NCI-H2029 (cell line): ENCODE measurements around the gene SLCO4A1.

ENCODE experiments used
- DNase-seq: peaks from one replicate; lab custom pipeline; 2025; lab: John Stamatoyannopoulos, UW

Gene SLCO4A1, protein sequence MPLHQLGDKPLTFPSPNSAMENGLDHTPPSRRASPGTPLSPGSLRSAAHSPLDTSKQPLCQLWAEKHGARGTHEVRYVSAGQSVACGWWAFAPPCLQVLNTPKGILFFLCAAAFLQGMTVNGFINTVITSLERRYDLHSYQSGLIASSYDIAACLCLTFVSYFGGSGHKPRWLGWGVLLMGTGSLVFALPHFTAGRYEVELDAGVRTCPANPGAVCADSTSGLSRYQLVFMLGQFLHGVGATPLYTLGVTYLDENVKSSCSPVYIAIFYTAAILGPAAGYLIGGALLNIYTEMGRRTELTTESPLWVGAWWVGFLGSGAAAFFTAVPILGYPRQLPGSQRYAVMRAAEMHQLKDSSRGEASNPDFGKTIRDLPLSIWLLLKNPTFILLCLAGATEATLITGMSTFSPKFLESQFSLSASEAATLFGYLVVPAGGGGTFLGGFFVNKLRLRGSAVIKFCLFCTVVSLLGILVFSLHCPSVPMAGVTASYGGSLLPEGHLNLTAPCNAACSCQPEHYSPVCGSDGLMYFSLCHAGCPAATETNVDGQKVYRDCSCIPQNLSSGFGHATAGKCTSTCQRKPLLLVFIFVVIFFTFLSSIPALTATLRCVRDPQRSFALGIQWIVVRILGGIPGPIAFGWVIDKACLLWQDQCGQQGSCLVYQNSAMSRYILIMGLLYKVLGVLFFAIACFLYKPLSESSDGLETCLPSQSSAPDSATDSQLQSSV

GRCh38 chr20:62642051-62642665, at the start of gene SLCO4A1:
TSS of gene SLCO4A1 (plus strand) at chr20:62642503. CDS start at chr20:62656455, 13,952 bp downstream.
- no peak for DNase-seq

DNA sequence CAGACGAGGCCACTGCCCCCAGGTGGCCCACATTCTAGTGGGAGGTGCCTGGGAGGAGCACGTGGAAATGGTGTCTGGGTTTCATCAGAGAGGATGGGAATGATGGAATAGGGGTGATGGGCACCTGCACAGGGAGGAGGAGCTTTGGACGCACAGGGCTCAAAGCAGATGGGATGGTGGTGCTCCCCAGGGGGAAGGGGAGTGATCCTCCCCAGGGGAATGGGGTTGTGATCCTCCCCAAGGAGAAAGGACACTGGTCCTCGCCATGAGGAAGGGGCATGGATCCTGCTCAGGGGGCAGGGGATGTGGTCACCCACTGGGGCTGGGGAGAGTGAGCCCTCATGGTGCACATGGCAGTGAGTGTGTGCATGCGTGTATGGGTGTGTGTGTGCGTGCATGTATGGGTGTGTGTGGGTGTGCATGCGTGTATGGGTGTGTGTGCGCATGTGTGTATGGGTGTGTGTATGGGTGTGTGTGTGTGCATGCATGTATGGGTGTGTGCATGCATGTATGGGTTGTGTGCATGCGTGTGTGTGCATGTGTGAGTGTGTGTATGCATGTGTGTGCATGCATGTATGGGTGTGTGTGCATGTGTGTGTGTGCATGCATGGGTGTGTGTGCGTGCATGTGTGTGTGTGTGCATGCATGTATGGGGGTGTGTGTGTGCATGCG, 49.7 kb upstream of the SLCO4A1 start:
- no peak for DNase-seq

GRCh38 chr20:62593616-62594015, 48.7 kb upstream of the SLCO4A1 start:
- DNase-seq = no peak

DNA sequence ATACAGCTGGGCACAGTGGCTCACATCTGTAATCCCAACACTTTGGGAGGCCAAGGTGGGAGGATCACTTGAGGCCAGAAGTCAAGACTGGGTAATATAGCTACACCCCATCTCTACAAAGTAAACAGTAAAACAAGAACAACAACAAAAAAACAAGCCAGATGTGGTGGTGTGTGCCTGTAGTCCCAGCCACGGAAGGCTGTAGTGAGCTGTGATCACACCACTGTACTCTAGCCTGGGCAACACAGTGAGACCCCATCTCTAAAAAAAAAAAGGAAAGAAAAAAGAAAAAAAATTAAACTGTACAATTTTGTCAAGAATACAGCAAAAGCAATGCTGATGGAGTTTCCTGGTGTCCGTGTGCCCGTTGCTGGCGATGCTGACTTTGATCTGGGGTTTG, 47.2 kb upstream of the SLCO4A1 start:
- DNase-seq = no peak

DNA sequence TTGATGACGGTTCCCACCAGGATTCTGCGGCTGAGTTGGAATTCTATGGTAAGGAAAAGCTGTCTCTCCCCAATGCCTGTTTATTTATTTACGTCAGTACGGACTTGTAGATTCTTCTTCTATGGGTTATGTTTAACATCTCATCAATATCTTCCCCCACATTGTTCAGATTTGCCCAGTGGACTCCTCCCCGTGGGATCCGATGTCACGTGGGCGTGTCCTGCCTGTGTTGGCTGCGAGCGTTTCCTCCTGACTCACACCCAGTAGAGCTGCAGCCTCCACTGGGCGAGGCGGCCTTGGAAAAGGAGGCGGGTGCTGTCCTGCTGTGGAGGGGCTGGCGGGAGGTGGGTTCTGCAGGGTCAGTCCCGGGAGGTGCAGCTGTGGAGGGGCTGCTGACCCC, 46.8 kb upstream of the SLCO4A1 start:
- DNase-seq = no peak

GRCh38 chr20:62596486-62596885, 45.8 kb upstream of the SLCO4A1 start:
- no peak for DNase-seq

GRCh38 chr20:62596921-62597320, 45.4 kb upstream of the SLCO4A1 start:
- no peak for DNase-seq

DNA sequence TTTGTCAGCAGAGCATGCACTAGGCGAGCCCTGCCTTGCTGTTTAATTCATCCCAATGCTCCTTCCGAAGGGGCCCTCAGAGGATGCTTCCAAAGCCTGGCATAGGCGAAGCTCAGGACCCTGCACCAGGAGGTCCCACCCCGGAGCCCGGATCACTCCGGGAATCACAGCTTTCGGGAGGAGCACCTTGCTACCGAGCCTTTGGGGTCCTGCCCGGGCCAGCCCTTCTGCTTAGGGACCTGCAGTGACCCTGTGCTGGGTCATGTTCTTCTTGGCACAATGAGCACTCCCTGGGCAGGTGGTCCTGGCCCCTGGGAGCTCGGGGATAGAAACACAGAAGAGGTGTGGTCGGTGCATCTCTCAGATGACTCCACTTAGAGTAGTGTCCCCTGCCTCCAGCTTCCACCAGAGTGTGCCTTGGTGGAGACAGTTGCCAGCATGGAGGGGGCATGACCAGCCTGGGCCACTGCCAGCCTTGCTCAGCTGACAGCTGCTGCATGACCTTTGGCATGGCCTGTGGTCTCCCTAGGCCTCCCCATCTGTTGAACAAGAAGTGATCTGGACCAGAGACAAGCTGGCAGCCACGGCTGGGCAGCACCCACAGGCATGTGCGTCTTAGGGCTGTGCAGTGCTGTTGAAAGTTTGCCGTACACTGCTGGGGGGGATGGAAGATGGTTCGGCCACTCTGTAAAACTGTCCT, 44.7 kb upstream of the SLCO4A1 start:
- DNase-seq = no peak

GRCh38 chr20:62598761-62599194, 43.5 kb upstream of the SLCO4A1 start:
- DNase-seq = no peak

- no peak for DNase-seq
Observed at GRCh38 chr20:62599216-62600110, 42.8 kb upstream of the SLCO4A1 start.

DNA sequence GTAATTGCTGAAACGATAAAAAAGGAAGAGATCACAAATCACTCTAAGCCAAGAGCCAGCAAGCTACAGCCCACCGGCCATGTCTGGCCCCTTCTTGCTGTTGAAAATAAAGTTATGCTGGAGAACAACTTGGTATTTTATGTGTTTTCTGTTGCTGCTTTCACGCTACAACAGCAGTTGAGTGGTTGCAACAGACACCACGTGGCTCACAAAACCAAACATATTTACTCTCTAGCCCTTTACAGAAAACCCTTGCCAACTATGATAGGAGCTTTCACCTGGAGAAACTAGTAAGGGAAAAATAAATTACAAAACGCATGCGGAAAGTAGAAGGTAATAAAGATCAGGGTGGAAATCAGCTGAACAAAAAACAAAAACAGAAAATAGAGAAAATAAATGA, 41.1 kb upstream of the SLCO4A1 start:
- no peak for DNase-seq

DNA sequence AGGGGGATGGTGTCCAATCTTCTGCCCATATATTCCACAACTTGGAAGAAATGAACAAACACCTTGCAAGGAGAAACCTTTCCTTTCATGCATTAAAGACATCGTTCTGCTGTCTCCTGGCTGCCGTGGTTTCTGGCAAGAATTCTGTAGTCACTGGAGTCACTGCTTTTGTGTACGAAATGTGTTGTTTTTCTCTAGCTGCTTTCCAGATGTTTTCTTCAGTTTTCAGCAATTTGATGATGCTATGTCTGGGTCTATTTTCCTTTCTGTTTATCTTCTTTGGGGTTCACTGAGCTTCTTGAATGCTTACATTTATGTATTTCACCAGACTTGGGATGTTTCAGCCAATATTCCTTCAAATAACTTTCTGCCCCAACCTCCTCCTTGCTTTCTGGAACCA, 40.6 kb upstream of the SLCO4A1 start:
- DNase-seq = no peak

DNA sequence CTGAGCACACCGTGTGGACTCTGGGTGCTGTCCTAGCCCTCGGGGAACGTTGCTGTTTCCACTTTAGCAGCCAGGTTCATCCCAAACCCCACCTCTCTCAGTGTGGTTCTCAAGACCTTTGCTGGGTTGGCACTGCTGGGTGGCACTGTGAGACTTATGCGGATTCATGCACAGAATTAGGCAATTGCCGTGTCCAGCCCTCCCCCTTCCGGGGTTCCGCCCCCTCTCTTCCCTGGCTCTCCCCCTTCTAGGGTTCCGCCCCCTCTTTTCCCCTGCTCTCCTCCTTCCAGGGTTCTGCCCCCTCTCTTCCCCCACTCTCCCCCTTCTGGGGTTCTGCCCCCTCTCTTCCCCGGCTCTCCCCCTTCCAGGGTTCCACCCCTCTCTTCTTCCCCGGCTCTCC, 39.8 kb upstream of the SLCO4A1 start:
- no peak for DNase-seq

DNA sequence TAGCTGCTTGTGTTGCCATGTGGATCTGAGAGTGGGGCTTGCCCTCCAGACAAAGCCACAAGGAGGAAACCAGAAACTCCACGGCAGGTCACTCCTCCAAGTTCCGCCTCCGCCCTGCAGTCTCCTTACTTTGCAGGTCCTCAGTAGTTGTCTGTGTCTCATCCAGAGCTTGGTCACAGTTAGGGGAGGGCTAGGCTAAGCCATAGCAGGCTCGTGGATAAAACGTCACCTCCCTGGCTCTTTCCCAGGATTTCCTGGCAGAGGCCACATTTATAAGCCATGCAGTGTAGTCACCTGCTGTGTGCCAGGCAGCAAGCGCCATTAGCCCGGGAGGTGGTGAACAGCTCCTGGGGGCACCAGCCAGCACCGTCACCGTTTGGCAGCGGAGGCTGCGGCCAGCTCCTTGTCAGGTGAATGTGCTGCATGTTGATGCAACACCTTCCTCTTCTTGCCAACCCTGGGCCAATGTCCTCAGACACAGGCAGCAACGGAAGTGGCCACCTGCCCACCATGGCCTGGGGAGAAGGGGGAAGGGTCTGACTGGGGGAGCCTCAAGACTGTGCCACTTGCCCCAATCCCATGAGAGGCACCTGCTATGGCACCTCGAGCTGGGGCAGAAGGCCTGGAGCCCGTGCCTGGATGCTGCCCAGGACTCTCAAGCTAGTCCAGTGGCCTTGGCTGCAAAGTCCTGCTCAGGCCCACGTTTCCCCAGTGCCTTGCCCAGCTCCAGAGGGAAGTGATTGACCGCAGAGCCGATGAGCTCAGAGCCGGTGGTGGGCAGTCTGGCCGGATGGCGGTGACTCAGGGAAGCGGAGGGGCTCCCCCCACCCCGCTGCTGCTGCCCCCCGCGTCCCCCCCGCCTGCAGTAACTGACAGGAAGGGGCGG, 39.0 kb upstream of the SLCO4A1 start:
- DNase-seq = peak; percentile 81

GRCh38 chr20:62603907-62604785, 38.2 kb upstream of the SLCO4A1 start:
- no peak for DNase-seq

GRCh38 chr20:62604796-62605195, 37.5 kb upstream of the SLCO4A1 start:
- no peak for DNase-seq

DNA sequence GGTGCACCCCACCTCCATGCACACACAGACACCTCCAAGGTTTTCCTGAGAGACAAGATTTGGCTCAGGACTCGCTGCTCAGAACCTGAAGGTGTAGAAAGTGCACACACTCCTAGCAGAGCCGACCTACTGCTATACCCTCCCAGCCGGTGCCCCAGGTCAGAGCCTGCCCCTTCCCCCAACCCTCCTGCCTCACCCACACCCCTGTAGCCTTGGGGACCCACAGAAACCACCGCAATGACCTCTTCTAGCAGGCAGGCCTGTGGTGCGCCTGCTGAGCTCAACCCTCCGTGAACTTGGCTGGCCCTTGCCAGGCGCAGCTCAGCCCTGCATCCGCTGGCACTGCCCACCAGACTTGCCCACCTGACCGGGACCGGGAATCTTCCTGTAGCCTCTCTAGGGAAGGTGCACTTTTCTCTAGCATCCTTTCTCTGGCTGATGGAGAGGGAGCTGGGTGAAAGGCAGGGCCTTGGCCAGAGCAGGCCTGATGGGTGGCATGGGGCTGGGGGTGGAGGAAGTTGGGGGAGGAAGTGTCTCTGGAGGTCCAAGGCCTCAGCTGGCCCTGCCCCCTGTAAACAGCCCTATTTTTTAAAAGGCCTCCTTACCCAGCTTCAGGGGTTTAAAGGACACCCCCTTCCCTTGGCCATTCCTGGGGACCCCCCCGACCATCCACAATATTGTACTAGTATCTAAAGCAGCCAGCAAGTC, 36.9 kb upstream of the SLCO4A1 start:
- no peak for DNase-seq

DNA sequence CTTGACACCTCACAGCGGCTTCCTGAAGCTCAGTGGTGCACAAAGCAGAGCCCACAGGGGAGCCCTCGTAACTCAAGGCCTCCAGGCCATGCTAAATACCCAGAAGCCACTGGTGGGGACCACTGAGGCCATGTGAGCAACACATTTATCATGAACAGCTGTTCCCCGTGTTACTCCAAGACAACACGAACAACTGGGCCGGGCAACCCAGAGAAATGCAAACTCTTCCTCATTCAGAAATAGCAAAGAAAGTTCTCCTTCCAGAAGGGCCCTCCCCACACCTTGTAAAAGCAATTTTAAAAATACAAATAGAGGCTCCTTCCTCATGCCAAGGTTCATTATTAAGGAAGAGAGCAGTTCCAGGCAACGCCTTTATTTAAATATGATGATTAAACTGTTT, 36.3 kb upstream of the SLCO4A1 start:
- no peak for DNase-seq
